Adrenal gland (tissue), 5 donors: Measurements from ENCODE around the gene IMMP2L.

ENCODE experiments used
- POLR2A ChIP-seq, 2 donors: fragments of 450-650 bp; IDR thresholded peaks; one replicate each; pipeline ENCODE4 v1.6.1; 2017; ENCODE audit warnings: antibody characterized with exemption in 2 of 2, mild to moderate bottlenecking in 2 of 2, moderate library complexity in 1 of 2
- TF ChIP-seq, protein P1 (sequence below), 6 experiments: fragments of 450-650 bp in 4 of 6; fragments of 200-600 bp in 2 of 6; sonication (generic) in 1 of 6; IDR thresholded peaks; 1 replicate in 5 of 6; 2 replicates in 1 of 6; pipeline versions ENCODE4 v1.5.1 to v1.8.0; 2016 to 2021; ENCODE audit warnings: antibody characterized with exemption in 6 of 6, mild to moderate bottlenecking in 2 of 6, moderate library complexity in 1 of 6
- donor health status: DM: no; HTN: no; CAD: no.

DNA sequence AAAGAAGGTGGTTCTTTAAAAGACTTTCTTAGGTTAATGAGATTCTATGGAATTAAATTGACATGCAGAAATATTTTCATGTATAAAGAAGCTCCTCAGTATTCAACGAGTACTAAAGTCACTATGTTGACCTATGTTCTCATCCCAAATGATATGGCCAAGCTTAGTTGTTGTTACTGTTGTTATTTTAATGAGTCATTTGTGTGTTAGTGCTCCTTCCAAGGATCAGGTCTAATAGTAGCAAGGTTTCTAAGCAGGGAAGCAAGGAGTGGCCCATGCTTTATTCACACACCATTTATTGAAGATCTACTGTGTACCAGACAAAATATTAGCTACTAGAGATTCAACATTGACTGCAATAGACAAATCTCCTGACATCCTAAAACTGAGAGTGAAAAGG lies 429.5 kb downstream of the IMMP2L start:
- TF ChIP-seq, protein P1, sequence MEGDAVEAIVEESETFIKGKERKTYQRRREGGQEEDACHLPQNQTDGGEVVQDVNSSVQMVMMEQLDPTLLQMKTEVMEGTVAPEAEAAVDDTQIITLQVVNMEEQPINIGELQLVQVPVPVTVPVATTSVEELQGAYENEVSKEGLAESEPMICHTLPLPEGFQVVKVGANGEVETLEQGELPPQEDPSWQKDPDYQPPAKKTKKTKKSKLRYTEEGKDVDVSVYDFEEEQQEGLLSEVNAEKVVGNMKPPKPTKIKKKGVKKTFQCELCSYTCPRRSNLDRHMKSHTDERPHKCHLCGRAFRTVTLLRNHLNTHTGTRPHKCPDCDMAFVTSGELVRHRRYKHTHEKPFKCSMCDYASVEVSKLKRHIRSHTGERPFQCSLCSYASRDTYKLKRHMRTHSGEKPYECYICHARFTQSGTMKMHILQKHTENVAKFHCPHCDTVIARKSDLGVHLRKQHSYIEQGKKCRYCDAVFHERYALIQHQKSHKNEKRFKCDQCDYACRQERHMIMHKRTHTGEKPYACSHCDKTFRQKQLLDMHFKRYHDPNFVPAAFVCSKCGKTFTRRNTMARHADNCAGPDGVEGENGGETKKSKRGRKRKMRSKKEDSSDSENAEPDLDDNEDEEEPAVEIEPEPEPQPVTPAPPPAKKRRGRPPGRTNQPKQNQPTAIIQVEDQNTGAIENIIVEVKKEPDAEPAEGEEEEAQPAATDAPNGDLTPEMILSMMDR (IDR thresholded peaks at IDR 0.05), result no peak
- TF ChIP-seq POLR2A (IDR thresholded peaks at IDR 0.05), result no peak
